Bronchial epithelial cell (primary cell): Measurements from ENCODE around the gene RABGAP1L. TPM values are rescaled to one million over a fixed set of nuclear protein-coding genes. Genes with fewer than 3 reads are reported as not detected.

Experiments used
- DNase-seq: peaks from one replicate; pipeline ENCODE4 v3.0.0-alpha.2; 2010; ENCODE audit warnings: low read depth
- FAIRE-seq: peaks from 2 replicates; lab custom pipeline; 2011; peaks lifted over from hg19 to GRCh38; lab: Jason Lieb, UNC
- H3K27me3 ChIP-seq: 2 replicates; pipeline ENCODE4 v1.5.1; 2011; ENCODE audit warnings: low read length; ENCODE audit not compliant: control insufficient read depth, insufficient read depth
- H3K36me3 ChIP-seq: 2 replicates; pipeline ENCODE4 v1.5.1; 2011; ENCODE audit warnings: low read length; ENCODE audit not compliant: control insufficient read depth, insufficient read depth
- H3K4me3 ChIP-seq: 2 replicates; pipeline ENCODE4 v1.5.1; 2011; ENCODE audit warnings: mild to moderate bottlenecking, low read depth, low read length, control low read depth
- CTCF ChIP-seq: IDR thresholded peaks from 2 replicates; pipeline ENCODE4 v1.5.1; 2011; ENCODE audit warnings: mild to moderate bottlenecking, moderate library complexity, low read length, control low read depth, inconsistent platforms; ENCODE audit not compliant: insufficient read depth, severe bottlenecking
- total RNA-seq: library from RNA; depleted of rRNA; stranded (reverse); fragments of >200 nt; gene quantifications from 2 replicates; pipeline ENCODE4 v1.2.1, GENCODE V29; 2014

RABGAP1L gene
- total RNA-seq, 1 donor from 2014 or later = 37.4 TPM

GRCh38 chr1:174158767-174159251 lies 511 bp upstream of the RABGAP1L start:
- TF ChIP-seq CTCF = no peak
- DNase-seq (peak; percentile 38), FAIRE-seq (no peak)
- peak overlapping the region; percentile 91 for H3K4me3 ChIP-seq
- H3K36me3 ChIP-seq = no peaks in the 10 kb centered on the region
- H3K27me3 ChIP-seq = no peaks in the 10 kb centered on the region

- Histone ChIP-seq H3K27me3 (no peaks in the 10 kb centered on the region), H3K36me3 (no peaks in the 10 kb centered on the region), H3K4me3 (peak overlapping the region; percentile 91)
- DNase-seq = peak; percentile 49
- no peak for TF ChIP-seq CTCF
- FAIRE-seq = no peak
Observed at GRCh38 chr1:174160109-174160473, 771 bp downstream of the RABGAP1L start.

DNA sequence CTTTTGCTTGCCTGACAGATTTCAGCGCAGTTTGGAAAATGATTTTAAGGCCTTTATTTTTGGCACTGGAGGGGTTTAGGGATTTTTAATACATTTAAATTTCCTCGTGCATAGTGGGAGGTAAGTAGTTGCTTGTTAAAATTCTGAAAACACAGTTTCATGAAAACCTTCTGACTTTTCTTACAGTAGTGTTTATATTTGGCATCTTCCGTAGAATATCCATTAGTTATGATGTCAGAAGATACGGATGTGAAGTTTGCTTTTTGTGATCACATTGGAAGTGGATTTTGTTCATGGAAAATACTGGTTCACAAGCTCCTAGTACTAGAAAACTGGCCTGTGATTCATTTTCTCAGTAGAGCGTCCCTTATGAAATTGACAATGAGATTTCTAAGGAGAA lies 1.3 kb downstream of the RABGAP1L start:
- no peaks in the 10 kb centered on the region for H3K36me3 ChIP-seq
- peak overlapping the region; percentile 91 for H3K4me3 ChIP-seq
- H3K27me3 ChIP-seq = no peaks in the 10 kb centered on the region
- TF ChIP-seq CTCF = no peak
- DNase-seq = no peak
- FAIRE-seq = no peak

- FAIRE-seq (no peak), DNase-seq (no peak)
- Histone ChIP-seq H3K36me3 (no peaks in the 10 kb centered on the region), H3K4me3 (no peak overlapping the region), H3K27me3 (no peaks in the 10 kb centered on the region)
- TF ChIP-seq CTCF = no peak
Observed at GRCh38 chr1:174161813-174162212, 2.5 kb downstream of the RABGAP1L start.

DNA sequence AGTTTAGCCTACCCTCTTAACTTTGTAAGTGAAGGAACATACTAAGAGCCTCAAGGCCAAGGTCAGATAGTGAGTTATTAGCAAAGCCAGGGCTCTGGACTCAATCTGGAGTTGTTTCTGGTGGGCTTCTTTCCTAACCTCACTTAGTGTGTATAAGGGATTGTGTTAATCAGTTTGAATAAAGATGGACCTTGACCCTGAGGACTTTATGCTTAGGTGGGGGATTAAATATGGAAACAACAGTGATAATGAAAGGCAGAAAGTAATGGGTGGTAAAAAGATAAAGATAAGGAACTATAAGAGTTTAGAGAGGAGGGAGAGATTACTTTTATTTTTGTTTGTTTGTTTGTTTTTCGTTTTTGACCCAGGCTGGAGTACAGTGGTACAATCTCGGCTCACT lies 5.5 kb downstream of the RABGAP1L start:
- no peaks in the 10 kb centered on the region for H3K27me3 ChIP-seq
- no peaks in the 10 kb centered on the region for H3K36me3 ChIP-seq
- H3K4me3 ChIP-seq = no peak overlapping the region
- DNase-seq (no peak), FAIRE-seq (no peak)
- TF ChIP-seq CTCF = no peak

DNA sequence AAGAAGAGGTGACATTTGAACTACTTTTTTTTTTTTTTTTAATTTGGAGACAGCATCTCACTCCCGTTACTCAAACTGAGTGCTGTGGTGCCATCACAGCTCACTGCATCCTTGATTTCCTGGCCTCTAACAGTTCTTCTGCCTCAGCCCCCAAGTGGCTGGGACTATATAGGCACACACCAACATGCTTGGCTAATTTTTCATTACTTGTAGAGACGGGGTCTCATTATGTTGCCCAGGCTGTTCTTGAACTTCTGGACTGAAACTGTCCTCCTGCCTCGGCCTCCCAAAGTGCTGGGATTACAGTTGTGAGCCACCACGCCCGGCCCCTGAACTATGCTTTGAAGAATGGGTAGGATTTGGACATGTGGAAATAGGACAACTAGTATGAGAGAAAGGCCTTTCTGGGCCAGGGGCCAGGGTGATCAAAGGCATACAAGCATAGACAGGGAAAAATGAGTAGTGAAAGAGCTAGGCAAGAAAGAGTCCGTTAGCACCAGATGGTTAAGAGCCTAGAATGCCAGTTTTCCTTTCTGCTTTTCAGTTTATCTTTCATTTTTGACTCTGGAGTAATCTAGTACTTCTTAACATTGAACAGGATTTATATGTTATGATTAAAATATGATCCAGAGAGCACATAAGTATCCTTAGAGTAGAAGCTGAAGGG lies 6.3 kb downstream of the RABGAP1L start:
- DNase-seq (no peak), FAIRE-seq (no peak)
- Histone ChIP-seq H3K27me3 (no peaks in the 10 kb centered on the region), H3K36me3 (no peaks in the 10 kb centered on the region), H3K4me3 (no peak overlapping the region)
- TF ChIP-seq CTCF = no peak
